ENCODE measurements around the gene HBZ. TPM values are rescaled to one million over a fixed set of nuclear protein-coding genes. Genes with fewer than 3 reads are reported as not detected.
A peak's percentile ranks its signal among the peaks of the same experiment; 100 is the strongest.

The HBZ gene
- total and polyA plus RNA-seq, 9 donors = 0.93 to 16.3 (median 7.2) TPM

DNA sequence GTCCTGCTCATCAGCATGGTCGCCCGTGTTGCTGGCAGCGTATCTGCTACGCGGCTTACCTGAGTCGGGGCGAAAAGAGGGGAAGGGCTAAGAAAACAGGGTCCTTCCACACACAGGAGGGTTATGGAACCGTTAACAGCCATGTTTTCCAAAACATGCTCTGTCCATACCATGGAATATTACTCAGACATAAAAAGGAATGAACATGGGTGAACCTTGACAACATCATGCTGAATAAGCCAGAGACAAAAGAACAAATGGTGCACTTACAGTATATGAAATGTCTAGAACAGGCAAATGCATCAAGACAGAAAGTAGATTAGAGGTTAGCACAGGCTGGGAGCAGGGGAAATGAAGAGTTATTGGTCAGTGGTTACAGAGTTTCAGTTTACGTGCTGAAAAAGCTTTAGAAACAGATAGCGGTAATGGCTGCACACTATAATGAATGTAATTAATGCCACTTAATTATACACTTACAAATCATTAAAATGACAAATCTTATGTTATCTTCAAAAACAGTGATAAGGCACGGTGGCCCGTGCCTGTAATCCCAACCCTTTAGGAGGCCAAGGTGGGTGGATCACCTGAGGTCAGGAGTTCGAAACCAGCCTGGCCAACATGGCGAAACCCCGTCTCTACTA, 21.8 kb upstream of the HBZ start:
- Histone ChIP-seq H3K27me3 (ENCODE audit: control insufficient read depth, insufficient read depth, low read length) (no peaks in the 10 kb centered on the region), H3K4me1 (ENCODE audit: control insufficient read depth, insufficient read depth, low read length) (no peaks in the 10 kb centered on the region), H3K36me3 (ENCODE audit: control insufficient read depth, insufficient read depth, low read length) (peaks cover 8% of the 10 kb centered on the region), H3K27ac (ENCODE audit: low read length) (no peak overlapping the region), H3K9me3 (replicated peaks; ENCODE audit: control insufficient read depth, low read depth, low read length) (no peaks in the 10 kb centered on the region), H3K4me3 (ENCODE audit: low read length) (no peak overlapping the region)
- WGBS (ENCODE audit: insufficient coverage) = 96% methylated on average over 9 of the region's 15 CpGs
- no peak for DNase-seq

DNA sequence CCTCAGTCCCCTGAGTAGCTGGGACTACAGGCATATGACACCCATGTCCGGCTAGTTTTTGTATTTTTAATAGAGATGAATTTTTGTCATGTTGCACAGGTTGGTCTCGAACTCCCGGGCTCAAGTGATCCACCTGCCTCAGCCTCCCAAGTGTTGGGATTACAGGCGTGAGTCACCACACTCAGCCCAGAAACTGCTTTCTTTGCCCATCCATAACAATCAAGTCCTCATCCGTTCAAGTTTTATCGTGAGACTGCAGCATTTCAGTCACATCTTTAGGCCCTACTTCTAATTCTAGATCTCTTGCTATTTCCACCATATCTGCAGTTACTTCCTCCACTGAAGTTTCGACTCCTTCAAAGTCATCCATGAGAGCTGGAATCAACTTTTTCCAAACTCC, 20.3 kb upstream of the HBZ start:
- Histone ChIP-seq H3K4me3 (ENCODE audit: low read length) (no peak overlapping the region), H3K36me3 (ENCODE audit: control insufficient read depth, insufficient read depth, low read length) (peaks cover 3% of the 10 kb centered on the region), H3K9me3 (replicated peaks; ENCODE audit: control insufficient read depth, low read depth, low read length) (no peaks in the 10 kb centered on the region), H3K27me3 (ENCODE audit: control insufficient read depth, insufficient read depth, low read length) (no peaks in the 10 kb centered on the region), H3K27ac (ENCODE audit: low read length) (no peak overlapping the region), H3K4me1 (ENCODE audit: control insufficient read depth, insufficient read depth, low read length) (no peaks in the 10 kb centered on the region)
- WGBS (ENCODE audit: insufficient coverage) = 94% methylated on average over 5 of the region's 7 CpGs
- no peak for DNase-seq

DNA sequence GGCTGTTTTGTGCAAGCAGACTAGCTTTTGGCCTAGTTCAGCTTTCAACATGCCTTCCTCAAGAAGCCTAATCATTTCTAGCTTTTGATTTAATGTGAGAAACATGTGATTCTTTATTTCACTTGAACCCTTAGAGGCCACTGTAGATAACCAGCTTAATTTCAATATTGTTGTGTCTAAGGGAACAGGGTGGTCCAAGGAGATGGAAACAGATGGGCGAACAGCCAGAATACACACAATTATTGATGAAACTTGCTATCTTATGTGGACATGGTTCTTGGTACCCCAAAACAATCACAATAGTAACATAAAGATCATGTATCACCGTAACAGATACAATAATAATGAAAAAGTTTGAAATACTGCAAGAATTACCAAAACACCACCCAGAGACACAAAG, 18.7 kb upstream of the HBZ start:
- Histone ChIP-seq H3K36me3 (ENCODE audit: control insufficient read depth, insufficient read depth, low read length) (peaks cover 3% of the 10 kb centered on the region), H3K27ac (ENCODE audit: low read length) (no peak overlapping the region), H3K9me3 (replicated peaks; ENCODE audit: control insufficient read depth, low read depth, low read length) (no peaks in the 10 kb centered on the region), H3K27me3 (ENCODE audit: control insufficient read depth, insufficient read depth, low read length) (no peaks in the 10 kb centered on the region), H3K4me3 (ENCODE audit: low read length) (no peak overlapping the region), H3K4me1 (ENCODE audit: control insufficient read depth, insufficient read depth, low read length) (peaks cover 5% of the 10 kb centered on the region)
- no peak for DNase-seq
- WGBS (ENCODE audit: insufficient coverage) = no CpG with 5 or more reads among the region's 2 CpGs

DNA sequence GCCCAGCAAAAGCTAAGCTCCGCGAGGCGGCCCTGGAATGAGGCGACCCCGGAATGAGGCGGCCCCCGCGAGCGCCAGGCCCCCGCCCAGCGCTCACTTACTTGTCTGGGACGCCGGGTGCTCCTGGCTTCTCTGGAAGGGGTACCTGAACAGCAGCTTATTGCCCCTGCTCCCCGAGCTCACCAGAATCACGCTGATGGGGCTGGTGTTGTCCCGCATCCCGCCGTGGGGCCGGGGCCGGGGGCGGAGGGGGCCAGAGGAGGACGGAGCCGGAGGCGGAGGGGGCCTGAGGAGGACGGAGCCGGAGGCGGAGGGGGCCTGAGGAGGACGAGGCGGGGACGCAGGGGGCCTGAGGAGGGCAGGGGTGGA, 14.4 kb upstream of the HBZ start:
- peak; percentile 54 for DNase-seq
- Histone ChIP-seq H3K27ac (ENCODE audit: low read length) (peak overlapping the region; percentile 71), H3K27me3 (ENCODE audit: control insufficient read depth, insufficient read depth, low read length) (no peaks in the 10 kb centered on the region), H3K9me3 (replicated peaks; ENCODE audit: control insufficient read depth, low read depth, low read length) (no peaks in the 10 kb centered on the region), H3K4me3 (ENCODE audit: low read length) (peak overlapping the region; percentile 70), H3K36me3 (ENCODE audit: control insufficient read depth, insufficient read depth, low read length) (no peaks in the 10 kb centered on the region), H3K4me1 (ENCODE audit: control insufficient read depth, insufficient read depth, low read length) (peaks cover 5% of the 10 kb centered on the region)
- under 1% methylated on average over 14 of the region's 30 CpGs for WGBS (ENCODE audit: insufficient coverage)

DNA sequence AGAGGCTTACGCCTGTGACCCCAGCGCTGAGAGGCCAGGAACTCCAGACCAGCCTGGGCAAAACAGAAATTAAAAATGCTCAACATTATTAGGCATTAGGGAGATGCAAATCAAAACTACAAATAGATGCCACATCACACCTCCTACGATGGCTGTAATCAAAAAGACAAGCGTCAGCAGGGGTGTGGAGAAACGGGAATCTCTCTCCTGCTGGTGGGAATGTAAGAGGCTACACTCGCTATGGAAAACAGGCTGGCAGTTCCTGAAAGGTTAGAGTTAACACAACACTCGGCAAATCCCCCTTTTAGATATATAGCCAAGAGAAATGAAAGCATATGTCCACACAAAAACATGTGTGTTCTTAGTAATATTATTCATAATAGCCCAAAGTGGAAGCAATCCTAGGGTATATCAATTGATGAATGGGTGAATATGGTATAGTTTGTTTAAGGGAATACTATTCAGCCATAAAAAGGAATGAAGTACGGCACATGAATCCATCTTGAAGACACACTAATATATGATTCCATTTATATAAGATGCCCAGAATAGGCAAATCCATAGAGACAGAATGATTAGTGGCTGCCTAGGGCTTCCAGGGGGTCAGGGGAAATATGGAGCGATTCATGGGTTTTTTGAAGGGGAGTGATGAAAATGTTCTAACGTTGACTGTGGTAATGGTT, 12.1 kb upstream of the HBZ start:
- peaks cover 5% of the 10 kb centered on the region for H3K4me1 ChIP-seq (ENCODE audit: control insufficient read depth, insufficient read depth, low read length)
- H3K27me3 ChIP-seq (ENCODE audit: control insufficient read depth, insufficient read depth, low read length) = no peaks in the 10 kb centered on the region
- no peaks in the 10 kb centered on the region for H3K36me3 ChIP-seq (ENCODE audit: control insufficient read depth, insufficient read depth, low read length)
- no peak for DNase-seq
- H3K27ac ChIP-seq (ENCODE audit: low read length) = no peak overlapping the region
- H3K9me3 ChIP-seq (replicated peaks; ENCODE audit: control insufficient read depth, low read depth, low read length) = no peaks in the 10 kb centered on the region
- no peak overlapping the region for H3K4me3 ChIP-seq (ENCODE audit: low read length)
- 84% methylated on average over 2 of the region's 10 CpGs for WGBS (ENCODE audit: insufficient coverage)

DNA sequence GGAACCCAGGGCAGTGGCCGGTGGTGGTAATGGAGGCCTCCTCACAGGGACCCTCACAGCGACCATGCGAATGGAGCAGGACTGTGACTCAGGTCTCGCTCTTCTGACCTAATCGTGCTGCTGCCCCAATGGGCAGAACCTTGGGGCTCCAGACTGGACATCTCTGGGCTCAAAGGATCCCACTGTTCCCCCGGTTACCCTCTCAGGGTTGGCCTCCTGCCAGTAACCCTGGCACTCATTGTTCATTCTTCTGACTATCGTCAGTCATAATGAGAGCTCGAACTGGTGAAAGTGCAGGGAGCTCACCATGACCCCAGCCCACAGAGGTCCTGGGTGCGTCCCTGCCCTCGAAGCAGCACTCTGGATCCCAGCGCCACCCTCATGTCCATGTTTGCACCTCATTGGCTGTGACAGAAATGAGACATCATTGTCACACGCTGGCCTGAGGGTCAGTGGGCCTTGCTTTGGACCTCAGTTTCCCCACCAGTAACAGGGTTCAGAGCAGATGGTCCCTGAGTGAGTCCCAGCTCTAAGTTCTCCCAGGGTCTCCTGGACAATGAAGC, 10.0 kb upstream of the HBZ start:
- 81% methylated on average over 12 of the region's 12 CpGs for WGBS (ENCODE audit: insufficient coverage)
- Histone ChIP-seq H3K4me3 (ENCODE audit: low read length) (no peak overlapping the region), H3K4me1 (ENCODE audit: control insufficient read depth, insufficient read depth, low read length) (peaks cover 2% of the 10 kb centered on the region), H3K27me3 (ENCODE audit: control insufficient read depth, insufficient read depth, low read length) (peaks cover 2% of the 10 kb centered on the region), H3K9me3 (replicated peaks; ENCODE audit: control insufficient read depth, low read depth, low read length) (no peaks in the 10 kb centered on the region), H3K27ac (ENCODE audit: low read length) (no peak overlapping the region), H3K36me3 (ENCODE audit: control insufficient read depth, insufficient read depth, low read length) (no peaks in the 10 kb centered on the region)
- DNase-seq = no peak

DNA sequence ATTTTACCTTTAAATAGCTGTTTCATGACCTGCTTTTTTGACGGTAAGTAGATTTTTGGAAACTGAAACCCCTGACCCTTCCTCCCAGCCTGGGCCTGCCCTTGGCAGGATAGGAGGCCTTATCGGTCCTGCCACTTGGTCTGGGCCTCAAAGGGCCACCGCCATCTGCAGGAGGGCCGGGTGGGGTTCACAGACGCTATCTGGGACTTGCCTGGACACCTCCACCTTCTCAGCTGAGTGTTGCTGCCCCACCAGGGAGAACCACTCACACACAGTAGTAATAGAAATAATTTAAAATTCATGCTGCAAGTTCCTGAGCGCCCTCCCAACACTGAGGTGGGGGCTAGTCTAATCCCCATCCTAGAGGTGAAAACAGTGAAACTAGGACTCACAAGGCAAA, 9.4 kb upstream of the HBZ start:
- peaks cover 2% of the 10 kb centered on the region for H3K27me3 ChIP-seq (ENCODE audit: control insufficient read depth, insufficient read depth, low read length)
- WGBS (ENCODE audit: insufficient coverage) = no CpG with 5 or more reads among the region's 6 CpGs
- H3K36me3 ChIP-seq (ENCODE audit: control insufficient read depth, insufficient read depth, low read length) = no peaks in the 10 kb centered on the region
- DNase-seq = no peak
- no peak overlapping the region for H3K4me3 ChIP-seq (ENCODE audit: low read length)
- no peak overlapping the region for H3K27ac ChIP-seq (ENCODE audit: low read length)
- H3K9me3 ChIP-seq (replicated peaks; ENCODE audit: control insufficient read depth, low read depth, low read length) = no peaks in the 10 kb centered on the region
- no peaks in the 10 kb centered on the region for H3K4me1 ChIP-seq (ENCODE audit: control insufficient read depth, insufficient read depth, low read length)

DNA sequence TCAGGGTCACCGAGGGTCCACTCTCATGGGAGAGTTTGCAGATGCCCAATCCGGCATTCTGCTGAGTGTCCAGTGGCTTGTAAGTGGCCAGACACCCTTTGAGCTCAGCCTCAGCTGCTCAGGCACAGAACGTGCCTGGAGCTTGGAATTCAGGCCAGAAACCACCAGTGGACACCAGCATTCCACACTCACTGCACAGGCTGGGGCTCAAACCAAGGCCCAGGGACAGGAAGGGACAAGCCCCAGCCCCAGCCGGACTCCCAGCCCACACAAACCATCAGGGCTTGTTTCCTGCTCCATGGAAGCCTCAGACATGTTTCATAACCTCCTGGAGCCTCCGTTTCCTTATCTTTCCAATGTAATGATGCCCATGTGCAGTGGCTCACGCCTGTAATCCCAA, 9.0 kb upstream of the HBZ start:
- Histone ChIP-seq H3K4me1 (ENCODE audit: control insufficient read depth, insufficient read depth, low read length) (no peaks in the 10 kb centered on the region), H3K27me3 (ENCODE audit: control insufficient read depth, insufficient read depth, low read length) (peaks cover 2% of the 10 kb centered on the region), H3K27ac (ENCODE audit: low read length) (no peak overlapping the region), H3K9me3 (replicated peaks; ENCODE audit: control insufficient read depth, low read depth, low read length) (no peaks in the 10 kb centered on the region), H3K4me3 (ENCODE audit: low read length) (no peak overlapping the region), H3K36me3 (ENCODE audit: control insufficient read depth, insufficient read depth, low read length) (no peaks in the 10 kb centered on the region)
- no peak for DNase-seq
- WGBS (ENCODE audit: insufficient coverage) = 53% methylated on average over 6 of the region's 6 CpGs

DNA sequence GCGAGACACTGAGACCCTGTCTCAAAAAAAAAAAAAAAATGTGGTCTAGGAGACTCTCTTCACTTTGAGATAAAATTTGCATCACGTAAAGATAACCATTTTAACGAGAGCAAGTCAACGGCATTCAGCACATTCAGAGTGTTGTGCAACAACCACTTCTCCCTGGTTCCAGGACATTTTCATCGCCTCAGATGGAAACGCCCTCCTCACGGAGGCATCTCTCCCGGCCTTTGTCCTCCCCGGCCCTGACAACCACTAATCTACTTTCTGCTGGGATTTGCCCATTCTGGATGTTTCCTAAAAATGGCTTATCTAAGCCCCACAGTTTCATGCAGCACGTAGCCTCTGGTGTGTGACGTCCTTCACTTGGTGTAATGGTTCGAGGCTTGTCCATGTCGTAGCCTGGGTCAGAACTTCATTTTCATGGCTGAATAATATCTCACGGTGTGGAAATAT, 7.6 kb upstream of the HBZ start:
- WGBS (ENCODE audit: insufficient coverage) = 78% methylated on average over 13 of the region's 14 CpGs
- Histone ChIP-seq H3K27me3 (ENCODE audit: control insufficient read depth, insufficient read depth, low read length) (peaks cover 11% of the 10 kb centered on the region), H3K36me3 (ENCODE audit: control insufficient read depth, insufficient read depth, low read length) (no peaks in the 10 kb centered on the region), H3K9me3 (replicated peaks; ENCODE audit: control insufficient read depth, low read depth, low read length) (no peaks in the 10 kb centered on the region), H3K4me1 (ENCODE audit: control insufficient read depth, insufficient read depth, low read length) (no peaks in the 10 kb centered on the region), H3K27ac (ENCODE audit: low read length) (no peak overlapping the region), H3K4me3 (ENCODE audit: low read length) (no peak overlapping the region)
- no peak for DNase-seq

DNA sequence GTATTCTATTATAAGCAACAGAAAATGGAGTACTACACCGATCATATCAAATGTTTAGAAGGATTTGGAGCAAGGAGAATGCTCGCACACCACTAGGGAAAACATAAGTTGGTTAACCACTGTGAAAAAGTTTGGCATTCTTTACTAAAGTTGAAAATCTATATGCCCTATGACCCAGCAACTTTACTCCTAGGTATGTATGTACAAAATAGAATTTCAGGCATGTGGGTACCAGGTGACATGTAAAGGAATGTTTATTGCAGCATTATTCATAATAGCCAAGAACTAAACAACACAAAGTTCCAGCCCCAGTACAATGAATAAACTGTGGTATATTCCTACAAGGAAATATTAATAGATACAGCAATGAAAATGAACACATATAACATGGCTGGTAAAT, 5.8 kb upstream of the HBZ start:
- Histone ChIP-seq H3K4me1 (ENCODE audit: control insufficient read depth, insufficient read depth, low read length) (no peaks in the 10 kb centered on the region), H3K27ac (ENCODE audit: low read length) (no peak overlapping the region), H3K9me3 (replicated peaks; ENCODE audit: control insufficient read depth, low read depth, low read length) (no peaks in the 10 kb centered on the region), H3K4me3 (ENCODE audit: low read length) (no peak overlapping the region), H3K27me3 (ENCODE audit: control insufficient read depth, insufficient read depth, low read length) (peaks cover 13% of the 10 kb centered on the region), H3K36me3 (ENCODE audit: control insufficient read depth, insufficient read depth, low read length) (no peaks in the 10 kb centered on the region)
- DNase-seq = no peak
- no CpG with 5 or more reads among the region's 2 CpGs for WGBS (ENCODE audit: insufficient coverage)

Data from muscle of leg (tissue), 11 donors.